G401 (cell line): ENCODE results near the gene EPN3. TPM values are rescaled to one million over a fixed set of nuclear protein-coding genes. Genes with fewer than 3 reads are reported as not detected.
A peak's percentile ranks its signal among the peaks of the same experiment; 100 is the strongest.

Experiments
- DNase-seq: peaks from one replicate; pipeline ENCODE4 v3.0.0-alpha.2; 2015; ENCODE audit warnings: low spot score
- in situ Hi-C: cut with HindIII; loops from 2 replicates; pipeline ENCODE4 v1.10.0; 2016; ENCODE audit warnings: low sequenced_read_pairs, mixed read lengths
- total RNA-seq: library from RNA; depleted of rRNA; stranded (reverse); fragments of >200 nt; shearing (Covaris generic); gene quantifications from 2 replicates; pipeline ENCODE4 v1.2.3, GENCODE V29; 2014

EPN3 gene
- total RNA-seq, 1 experiment from 2014 or later = 2.3 TPM

DNA sequence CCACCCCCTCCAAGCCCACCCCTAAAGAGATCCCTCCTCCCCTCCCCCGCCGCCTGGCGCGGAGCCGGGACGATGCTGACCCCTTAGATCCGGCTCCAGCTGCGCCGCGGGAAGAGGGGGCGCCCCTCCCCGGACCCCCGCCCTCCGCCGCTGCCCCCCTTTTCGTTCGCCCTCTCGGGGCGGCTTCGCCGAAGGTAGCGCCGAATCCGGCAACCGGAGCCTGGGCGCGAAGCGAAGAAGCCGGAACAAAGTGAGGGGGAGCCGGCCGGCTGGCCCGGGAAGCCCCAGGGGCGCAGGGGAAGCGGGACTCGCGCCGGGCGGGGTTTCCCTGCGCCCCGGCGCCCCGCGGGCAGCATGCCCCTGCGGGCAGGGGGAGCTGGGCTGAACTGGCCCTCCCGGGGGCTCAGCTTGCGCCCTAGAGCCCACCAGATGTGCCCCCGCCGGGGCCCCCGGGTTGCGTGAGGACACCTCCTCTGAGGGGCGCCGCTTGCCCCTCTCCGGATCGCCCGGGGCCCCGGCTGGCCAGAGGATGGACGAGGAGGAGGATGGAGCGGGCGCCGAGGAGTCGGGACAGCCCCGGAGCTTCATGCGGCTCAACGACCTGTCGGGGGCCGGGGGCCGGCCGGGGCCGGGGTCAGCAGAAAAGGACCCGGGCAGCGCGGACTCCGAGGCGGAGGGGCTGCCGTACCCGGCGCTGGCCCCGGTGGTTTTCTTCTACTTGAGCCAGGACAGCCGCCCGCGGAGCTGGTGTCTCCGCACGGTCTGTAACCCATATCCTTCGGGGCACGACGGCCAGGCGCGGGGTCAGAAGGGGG is 28.6 kb downstream of the EPN3 start:
- no peak for DNase-seq
- in situ Hi-C loops = loop anchor here (5.0 kb wide), 1 partner anchor 76 kb away; no protein-coding TSS in a partner anchor

DNA sequence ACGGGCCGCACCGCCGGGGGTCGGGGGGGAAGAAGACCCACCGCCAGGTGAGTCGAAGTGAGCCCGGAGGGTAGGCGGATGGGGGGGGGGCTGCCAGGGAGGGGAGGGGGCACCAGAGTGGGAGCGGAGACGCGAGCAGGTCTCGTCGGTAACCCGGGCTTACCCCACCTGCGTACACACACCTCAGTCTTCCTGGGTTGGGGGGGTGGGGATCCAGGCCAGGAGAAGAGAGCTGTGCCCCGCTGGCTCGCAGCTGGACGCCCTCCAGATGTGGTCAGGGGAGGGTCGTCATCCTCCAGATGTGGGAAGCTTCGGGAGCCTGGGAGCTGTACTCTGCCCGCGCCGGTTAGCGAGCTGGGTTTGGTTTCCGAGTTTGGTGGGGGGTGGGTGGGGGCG is 29.2 kb downstream of the EPN3 start:
- in situ Hi-C loops = loop anchor here (5.0 kb wide), 1 partner anchor 76 kb away; no protein-coding TSS in a partner anchor

DNA sequence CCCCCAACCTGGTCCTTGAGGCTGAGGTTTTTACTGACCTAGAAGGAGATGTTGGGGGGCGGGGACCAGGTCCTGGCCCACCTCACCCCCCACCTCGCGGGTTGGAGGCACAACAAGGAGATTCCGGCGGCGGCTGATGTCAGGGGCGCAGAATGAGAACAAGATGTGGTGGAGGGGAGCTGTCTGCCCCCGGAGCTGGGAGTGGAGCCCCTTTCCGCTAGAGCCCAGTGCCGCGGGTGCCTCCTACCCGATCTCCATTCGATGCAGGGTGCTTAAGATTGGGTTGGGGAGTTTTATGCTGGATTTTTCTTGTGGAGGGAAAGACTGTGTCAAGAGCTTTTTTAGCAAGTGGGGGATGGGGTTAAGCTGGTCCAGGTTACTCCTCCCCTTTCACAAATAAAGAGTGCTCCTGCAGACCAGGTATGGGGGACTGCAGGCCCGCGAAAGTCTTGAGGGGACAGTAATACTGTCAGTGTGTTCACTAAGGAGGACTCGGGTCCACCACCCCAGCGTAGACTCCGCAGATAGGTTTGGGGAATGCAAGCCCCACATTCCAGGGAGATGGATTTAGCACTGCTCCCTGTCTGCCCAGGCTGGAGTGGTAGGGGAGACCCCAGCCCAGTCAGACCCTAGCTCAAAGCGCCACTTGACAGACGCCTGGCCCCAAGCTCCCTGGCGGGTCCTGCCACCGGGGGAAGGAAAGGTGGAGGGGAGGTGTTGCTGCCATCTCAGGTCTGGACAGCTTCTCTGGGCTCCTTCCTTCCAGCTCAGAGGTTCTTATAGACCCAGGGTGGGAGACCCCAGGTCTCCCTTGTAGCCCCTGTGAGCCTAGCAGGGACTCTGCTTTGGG is 29.9 kb downstream of the EPN3 start:
- in situ Hi-C loops = loop anchor here (5.0 kb wide), 1 partner anchor 75 kb away; no protein-coding TSS in a partner anchor
- no peak for DNase-seq

More for the DNA sequence above, 29.2 kb downstream of the EPN3 start:
- DNase-seq = no peak

DNA sequence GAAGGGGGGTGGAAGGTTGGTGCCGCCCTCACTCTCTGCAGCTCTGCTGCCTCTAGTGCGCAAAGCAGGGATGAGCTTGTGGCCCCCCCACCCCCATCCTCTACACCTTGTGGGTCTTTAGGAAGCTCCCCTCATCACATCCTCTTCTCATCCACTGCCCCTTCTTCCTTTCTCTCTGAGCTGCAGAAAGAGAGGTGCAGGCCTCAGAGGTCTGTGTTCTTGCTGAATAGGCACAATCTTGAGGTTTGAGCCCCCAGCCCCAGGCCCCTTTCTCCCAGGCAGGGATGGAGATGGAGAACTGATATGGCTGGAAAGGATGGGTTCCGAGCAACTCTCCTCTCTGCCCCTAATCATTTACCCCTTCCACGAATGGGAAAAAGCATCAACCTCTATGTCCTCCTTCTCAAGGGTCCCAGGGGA is 30.6 kb downstream of the EPN3 start:
- DNase-seq = no peak
- in situ Hi-C loops = loop anchor here (5.0 kb wide), 1 partner anchor 74 kb away; no protein-coding TSS in a partner anchor

DNA sequence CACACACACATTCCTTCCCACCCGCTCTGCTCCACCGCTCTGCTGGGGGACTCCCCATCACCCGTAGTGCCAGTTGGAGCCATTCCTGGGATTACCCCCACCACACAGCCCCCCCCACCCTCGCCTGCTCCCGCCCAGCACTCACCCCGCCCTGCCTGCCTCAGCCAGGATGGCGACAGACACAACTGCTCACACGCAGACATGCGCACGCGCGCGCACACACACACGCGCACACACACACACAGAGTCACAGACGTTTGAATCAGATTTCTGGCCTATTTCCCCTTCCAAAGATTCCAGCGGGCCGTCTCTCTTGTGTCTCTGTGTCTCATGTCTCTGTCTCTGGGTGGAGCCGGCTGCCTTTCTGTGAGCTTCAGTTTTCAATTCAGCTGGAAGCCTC is 32.4 kb downstream of the EPN3 start:
- peak; percentile 54 for DNase-seq
- in situ Hi-C loops = loop anchor here (5.0 kb wide), 1 partner anchor 72 kb away; no protein-coding TSS in a partner anchor

DNA sequence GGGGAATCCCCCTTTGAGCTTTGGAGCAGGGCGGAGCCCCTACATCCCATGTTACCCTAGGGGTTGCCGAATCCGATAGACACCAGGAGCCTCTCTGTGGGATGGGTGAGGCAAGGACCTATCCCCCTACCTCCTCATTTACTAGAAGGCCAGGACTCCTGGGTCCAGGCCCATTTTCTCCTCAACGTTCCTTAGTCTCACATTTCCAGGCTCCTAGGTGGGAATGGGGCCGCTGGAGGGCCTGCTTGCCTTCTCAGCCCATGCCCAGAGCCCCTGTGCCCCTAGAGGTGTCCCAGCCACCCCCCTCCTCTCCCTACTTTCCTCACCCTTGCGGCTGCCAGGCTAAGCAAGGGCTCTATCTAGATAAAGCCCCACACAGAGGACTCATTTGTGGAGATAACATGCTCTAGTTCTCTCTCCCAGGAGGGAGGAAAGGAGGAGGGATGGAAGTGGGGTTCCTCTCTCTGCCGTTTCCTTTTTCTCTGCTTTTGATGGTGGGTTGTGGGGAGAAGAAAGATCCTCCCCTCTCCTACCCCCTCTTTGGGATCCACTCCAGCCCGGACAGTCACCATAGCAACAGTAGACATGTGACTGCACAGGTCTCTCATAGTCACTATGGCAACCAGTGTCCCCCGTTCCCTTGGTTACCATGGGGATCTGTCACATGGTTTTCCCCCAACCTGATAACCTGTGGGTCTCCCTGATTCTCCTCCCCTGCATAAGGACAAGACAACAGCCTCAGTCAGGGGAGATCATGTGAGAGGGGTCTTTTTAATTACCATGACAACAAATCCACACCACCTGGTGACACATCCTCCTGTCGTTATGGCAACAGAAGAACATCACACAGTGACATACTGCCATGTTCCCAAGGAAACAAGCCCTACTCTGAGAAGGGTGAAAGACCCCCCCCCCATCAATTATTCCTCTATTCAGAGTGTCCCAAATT is 33.1 kb downstream of the EPN3 start:
- in situ Hi-C loops = no loop called here
- peak; percentile 95 for DNase-seq

DNA sequence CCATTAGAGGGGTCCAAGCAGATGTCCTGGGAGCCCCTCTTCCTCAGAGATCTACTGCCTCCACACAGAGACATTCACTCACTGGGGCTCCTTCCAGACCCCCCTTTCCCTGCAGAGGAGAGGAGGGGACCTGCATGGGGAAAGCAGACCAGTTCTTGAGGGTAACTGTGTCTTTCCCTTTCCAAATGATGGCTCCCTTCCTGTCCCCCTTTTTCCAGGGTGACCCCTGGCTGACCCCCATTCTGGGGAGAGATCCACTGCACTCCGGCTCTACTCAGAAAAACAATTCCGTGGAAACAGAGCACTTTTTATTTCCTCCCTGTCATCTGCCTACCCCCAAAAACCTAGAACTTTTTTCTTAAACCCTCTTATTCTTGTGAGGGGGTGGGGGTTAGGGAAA is 34.4 kb downstream of the EPN3 start:
- in situ Hi-C loops = no loop called here

DNA sequence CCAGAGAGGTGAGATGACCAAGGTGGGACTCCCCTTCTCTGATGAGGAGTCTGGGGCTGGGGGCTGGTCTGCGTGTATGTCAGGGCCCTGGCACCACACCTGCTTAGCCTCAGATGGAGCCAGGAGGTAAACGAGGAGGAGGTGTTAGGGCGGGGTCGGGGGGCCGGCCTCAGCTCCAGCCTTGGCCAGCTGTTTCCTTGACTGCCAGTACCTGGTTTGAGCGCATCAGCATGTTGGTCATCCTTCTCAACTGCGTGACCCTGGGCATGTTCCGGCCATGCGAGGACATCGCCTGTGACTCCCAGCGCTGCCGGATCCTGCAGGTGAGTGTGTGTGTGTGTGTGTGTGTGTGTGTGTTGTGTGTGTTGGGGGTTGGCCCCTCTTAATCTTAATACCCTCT is 36.1 kb downstream of the EPN3 start:
- in situ Hi-C loops = no loop called here
- DNase-seq = no peak

More for the DNA sequence above, 34.4 kb downstream of the EPN3 start:
- DNase-seq = no peak

DNA sequence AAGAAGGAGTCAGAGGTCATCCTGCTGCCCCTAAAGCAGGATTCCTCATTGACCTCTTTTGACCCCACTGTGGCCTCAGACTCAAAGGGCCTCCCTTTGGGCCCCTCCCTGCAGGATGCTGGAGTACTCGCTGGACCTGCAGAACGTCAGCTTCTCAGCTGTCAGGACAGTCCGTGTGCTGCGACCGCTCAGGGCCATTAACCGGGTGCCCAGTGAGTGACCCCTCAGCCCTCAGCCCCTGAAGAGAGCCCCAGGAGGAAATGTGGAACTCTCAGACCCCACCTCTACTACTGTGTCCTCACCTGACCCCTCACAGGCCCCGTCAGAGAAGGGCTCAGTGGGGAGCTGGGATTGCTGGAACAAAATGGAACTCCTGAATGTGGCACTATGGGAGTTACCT is 37.1 kb downstream of the EPN3 start:
- DNase-seq = no peak
- in situ Hi-C loops = no loop called here

DNA sequence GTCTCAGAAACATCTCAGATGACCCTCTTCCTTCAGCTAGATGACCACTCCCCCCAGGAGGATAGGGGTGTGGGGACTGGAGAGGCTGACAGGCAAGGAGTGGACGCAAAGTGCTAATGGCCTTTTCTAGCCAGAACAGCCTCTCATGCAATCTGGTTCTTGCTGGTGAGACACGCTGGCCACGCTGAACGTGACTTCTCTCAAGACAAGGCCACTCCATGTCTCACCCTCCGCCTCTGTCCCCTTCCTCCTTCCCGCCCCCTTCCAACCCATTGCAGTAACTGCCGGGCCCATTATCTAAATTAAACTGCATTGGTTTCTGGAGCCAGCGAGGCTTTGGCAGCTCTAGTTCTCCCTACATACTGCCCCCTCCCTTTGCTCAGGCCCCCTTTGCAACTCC is 37.5 kb downstream of the EPN3 start:
- no peak for DNase-seq
- in situ Hi-C loops = no loop called here

DNA sequence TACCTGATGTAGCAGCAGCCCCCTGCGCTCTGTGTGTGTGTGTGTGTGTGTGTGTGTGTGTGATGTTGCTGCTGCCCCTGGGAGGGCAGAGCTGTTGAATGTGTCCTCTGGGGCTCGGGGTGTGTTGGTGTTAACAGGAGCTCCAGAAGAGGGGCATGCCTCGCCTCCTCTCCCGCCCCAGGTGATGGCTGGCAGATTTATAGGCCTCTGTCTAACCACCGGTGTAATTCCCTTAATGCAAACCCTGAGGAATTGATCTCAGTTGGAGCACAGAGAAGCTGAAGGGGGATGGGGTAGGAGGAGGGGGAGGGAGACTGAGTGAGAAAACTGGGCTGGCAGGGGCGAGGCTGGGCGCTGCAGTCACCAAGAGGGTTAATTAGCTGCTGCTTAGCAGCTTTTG is 38.0 kb downstream of the EPN3 start:
- in situ Hi-C loops = no loop called here
- DNase-seq = no peak

DNA sequence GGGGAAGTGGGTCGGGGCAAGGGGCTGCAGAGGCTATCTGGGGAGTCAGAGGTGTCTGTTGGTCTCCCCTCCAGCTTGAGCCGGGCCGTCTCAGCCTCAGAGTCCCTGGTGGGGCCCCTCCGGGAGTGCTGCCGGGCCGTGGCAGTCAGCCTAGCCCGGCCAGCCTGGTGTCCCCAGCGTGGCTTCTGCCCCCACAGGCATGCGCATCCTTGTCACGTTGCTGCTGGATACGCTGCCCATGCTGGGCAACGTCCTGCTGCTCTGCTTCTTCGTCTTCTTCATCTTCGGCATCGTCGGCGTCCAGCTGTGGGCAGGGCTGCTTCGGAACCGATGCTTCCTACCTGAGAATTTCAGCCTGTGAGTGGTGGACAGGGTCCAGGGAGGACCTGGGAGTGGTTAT is 39.1 kb downstream of the EPN3 start:
- in situ Hi-C loops = no loop called here
- no peak for DNase-seq

DNA sequence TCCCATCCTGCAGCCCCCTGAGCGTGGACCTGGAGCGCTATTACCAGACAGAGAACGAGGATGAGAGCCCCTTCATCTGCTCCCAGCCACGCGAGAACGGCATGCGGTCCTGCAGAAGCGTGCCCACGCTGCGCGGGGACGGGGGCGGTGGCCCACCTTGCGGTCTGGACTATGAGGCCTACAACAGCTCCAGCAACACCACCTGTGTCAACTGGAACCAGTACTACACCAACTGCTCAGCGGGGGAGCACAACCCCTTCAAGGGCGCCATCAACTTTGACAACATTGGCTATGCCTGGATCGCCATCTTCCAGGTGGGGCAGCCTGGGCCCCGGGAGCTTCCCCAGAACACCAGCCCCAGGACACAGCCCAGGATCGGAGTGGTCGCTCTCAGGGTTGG is 40.0 kb downstream of the EPN3 start:
- no peak for DNase-seq
- in situ Hi-C loops = no loop called here

DNA sequence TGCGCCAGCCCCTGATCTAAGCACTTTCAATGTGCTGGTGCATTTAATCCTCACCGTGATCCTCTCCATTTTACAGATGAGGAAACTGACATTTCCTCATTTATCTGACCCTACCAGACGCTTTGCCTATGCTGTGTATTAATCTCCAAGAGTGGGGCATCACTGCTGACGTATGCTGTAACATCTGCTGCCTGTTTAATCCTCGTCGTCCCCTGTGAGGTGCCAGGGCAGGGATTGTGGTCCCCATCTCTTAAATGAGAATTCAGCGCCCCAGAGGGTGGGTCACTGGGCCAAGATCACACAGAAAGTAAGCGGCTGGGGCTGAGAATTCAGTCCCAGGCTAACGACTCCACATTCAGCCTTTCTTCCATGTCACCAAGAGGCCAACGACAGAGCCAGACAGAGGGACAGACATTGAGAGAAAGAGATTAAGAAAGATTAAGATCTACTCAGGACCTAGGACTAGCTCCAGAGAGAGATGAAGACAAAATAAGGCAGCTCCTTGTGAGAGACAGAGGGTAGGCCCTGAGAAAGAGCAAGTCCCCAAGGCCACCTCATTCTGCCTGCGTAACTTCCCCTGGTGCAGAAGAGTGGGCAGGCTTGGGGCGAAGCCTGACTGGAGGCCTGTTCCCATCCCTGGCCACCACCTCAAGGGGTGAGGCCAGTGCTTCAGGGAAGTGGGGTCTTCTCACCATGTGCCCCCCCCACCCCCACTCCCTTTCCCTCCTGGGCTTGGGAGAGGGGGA is 41.5 kb downstream of the EPN3 start:
- in situ Hi-C loops = no loop called here
- DNase-seq = no peak

DNA sequence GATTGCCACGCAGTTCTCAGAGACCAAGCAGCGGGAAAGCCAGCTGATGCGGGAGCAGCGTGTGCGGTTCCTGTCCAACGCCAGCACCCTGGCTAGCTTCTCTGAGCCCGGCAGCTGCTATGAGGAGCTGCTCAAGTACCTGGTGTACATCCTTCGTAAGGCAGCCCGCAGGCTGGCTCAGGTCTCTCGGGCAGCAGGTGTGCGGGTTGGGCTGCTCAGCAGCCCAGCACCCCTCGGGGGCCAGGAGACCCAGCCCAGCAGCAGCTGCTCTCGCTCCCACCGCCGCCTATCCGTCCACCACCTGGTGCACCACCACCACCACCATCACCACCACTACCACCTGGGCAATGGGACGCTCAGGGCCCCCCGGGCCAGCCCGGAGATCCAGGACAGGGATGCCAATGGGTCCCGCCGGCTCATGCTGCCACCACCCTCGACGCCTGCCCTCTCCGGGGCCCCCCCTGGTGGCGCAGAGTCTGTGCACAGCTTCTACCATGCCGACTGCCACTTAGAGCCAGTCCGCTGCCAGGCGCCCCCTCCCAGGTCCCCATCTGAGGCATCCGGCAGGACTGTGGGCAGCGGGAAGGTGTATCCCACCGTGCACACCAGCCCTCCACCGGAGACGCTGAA is 43.2 kb downstream of the EPN3 start:
- in situ Hi-C loops = no loop called here
- DNase-seq = no peak

DNA sequence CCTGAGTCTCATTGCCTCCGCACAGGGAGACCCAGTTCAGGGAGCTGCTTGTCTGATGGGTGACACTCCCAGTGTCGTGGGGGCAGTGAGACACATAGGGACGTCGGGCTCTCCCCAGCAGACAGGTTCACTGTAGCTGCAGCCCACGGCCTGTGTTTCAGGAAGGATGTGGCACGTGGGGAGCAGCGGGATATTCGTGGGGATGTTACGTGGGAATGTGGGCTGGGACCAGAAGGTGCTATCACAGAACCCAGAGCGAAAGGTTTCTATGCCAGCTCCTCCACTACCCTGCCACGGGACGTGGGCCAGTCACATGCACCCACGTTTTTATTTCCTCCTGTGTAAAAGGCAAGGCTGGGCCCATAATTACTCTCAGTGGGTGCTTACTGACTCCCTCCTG is 44.3 kb downstream of the EPN3 start:
- in situ Hi-C loops = no loop called here

DNA sequence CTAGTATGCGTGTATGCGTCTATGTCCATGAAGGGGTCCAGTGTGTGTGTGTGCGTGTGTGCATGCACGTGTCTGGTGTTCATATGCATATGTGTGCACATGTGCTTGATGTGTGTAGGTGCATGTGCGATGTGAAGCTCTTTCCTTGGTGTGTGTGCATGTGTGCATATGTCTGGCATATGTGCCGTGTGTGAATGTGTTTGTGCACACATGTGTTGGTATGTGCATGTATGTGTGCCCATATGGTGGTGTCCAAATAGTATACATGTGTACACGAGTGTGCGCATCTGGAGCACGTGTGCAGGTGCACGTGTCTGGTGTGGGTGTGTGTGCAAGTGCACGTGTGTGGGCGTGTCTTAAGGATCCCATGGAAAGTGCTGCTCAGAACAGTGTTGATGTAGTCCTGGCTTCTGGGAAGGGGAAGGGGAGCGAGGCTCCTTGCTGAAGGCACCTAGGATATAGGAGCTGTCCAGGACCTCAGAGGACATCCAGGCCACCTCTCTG is 45.0 kb downstream of the EPN3 start:
- DNase-seq = no peak
- in situ Hi-C loops = no loop called here

More for the DNA sequence above, 44.3 kb downstream of the EPN3 start:
- no peak for DNase-seq

DNA sequence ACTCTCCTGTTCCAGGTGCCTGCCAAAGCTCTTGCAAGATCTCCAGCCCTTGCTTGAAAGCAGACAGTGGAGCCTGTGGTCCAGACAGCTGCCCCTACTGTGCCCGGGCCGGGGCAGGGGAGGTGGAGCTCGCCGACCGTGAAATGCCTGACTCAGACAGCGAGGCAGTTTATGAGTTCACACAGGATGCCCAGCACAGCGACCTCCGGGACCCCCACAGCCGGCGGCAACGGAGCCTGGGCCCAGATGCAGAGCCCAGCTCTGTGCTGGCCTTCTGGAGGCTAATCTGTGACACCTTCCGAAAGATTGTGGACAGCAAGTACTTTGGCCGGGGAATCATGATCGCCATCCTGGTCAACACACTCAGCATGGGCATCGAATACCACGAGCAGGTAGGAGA is 45.6 kb downstream of the EPN3 start:
- no peak for DNase-seq
- in situ Hi-C loops = no loop called here
